Left cardiac atrium (tissue), 4 donors: ENCODE measurements around the gene TCF15. TPM values are rescaled to one million over a fixed set of nuclear protein-coding genes. Genes with fewer than 3 reads are reported as not detected.
A peak's percentile ranks its signal among the peaks of the same experiment; 100 is the strongest.

Source experiments
- ATAC-seq, 2 donors: fragments of 200-7000 bp; cut with Tn5 transposase; one replicate each; pipeline ENCODE4 v1.9.1; 2020; ENCODE audit warnings: mild to moderate bottlenecking in 2 of 2, moderate library complexity in 2 of 2
- DNase-seq: peaks from one replicate; pipeline ENCODE4 v3.0.0-alpha.2; 2020
- intact Hi-C, 2 donors: fragments of 100-400 bp; cut with DNase I; formaldehyde crosslinking; loops; one replicate each; pipeline versions ENCODE4 v1.14.1 to v1.15.1; 2022 to 2023
- total RNA-seq, 2 donors: library from RNA; stranded (reverse); fragmentation: NEBNext Ultra II Directional; extraction: Animal tissue kit (Norgen Biotek cat#: 25700); gene quantifications; one replicate each; pipeline ENCODE4 v1.2.1, GENCODE V29; 2021
- donor health status: DM: no; HTN: yes; CAD: no.
- donor health status: DM: no; HTN: yes; CAD: no; lungs with severe emphysema.
- donor health status: DM: yes; HTN: yes; CAD: no.
- donor health status: Dilated cardiomyopathy.

TCF15 gene
- total RNA-seq, 2 donors from 2014 or later = 7.3 to 10.3 TPM

- ATAC-seq (no peak), DNase-seq (no peak)
- intact Hi-C loops = no loop called here
Measured at GRCh38 chr20:621125-621756, 11.1 kb upstream of the TCF15 start.

- intact Hi-C loops = no loop called here
- ATAC-seq = no peak
- no peak for DNase-seq
Measured at GRCh38 chr20:620246-620645, 10.1 kb upstream of the TCF15 start.

GRCh38 chr20:618980-619379, 8.9 kb upstream of the TCF15 start:
- intact Hi-C loops = no loop called here
- DNase-seq (no peak), ATAC-seq (no peak)

GRCh38 chr20:617934-618690, 8.0 kb upstream of the TCF15 start:
- no peak for ATAC-seq
- intact Hi-C loops = no loop called here
- DNase-seq = no peak

- DNase-seq (no peak), ATAC-seq (no peak)
- intact Hi-C loops = no loop called here
Measured at GRCh38 chr20:615514-615913, 5.4 kb upstream of the TCF15 start.

GRCh38 chr20:611843-612185, 1.7 kb upstream of the TCF15 start:
- DNase-seq (no peak), ATAC-seq (no peak)
- intact Hi-C loops = no loop called here

GRCh38 chr20:611047-611842, 1.1 kb upstream of the TCF15 start:
- DNase-seq = no peak
- intact Hi-C loops = no loop called here
- no peak for ATAC-seq

- ATAC-seq (no peak), DNase-seq (no peak)
- intact Hi-C loops = loop anchor here in 1 of 2 donors (5.0 kb wide), 1 partner anchor 37 kb away; no protein-coding TSS in a partner anchor
Measured at GRCh38 chr20:609371-609964, 641 bp downstream of the TCF15 start.

GRCh38 chr20:608970-609369, 1.1 kb downstream of the TCF15 start:
- DNase-seq = no peak
- ATAC-seq = no peak
- intact Hi-C loops = loop anchor here in 1 of 2 donors (5.0 kb wide), 1 partner anchor 37 kb away; no protein-coding TSS in a partner anchor

GRCh38 chr20:607476-607875, 2.6 kb downstream of the TCF15 start:
- ATAC-seq (no peak), DNase-seq (no peak)
- intact Hi-C loops = loop anchor here in 1 of 2 donors (5.0 kb wide), 1 partner anchor 35 kb away; no protein-coding TSS in a partner anchor

- no peak for ATAC-seq
- intact Hi-C loops = loop anchor here in 1 of 2 donors (5.0 kb wide), 1 partner anchor 33 kb away; no protein-coding TSS in a partner anchor
- no peak for DNase-seq
Measured at GRCh38 chr20:605237-605636, 4.9 kb downstream of the TCF15 start.

GRCh38 chr20:603116-603640, 6.9 kb downstream of the TCF15 start:
- intact Hi-C loops = no loop called here
- ATAC-seq (peak; percentile 27 to 55), DNase-seq (peak; percentile 43)

GRCh38 chr20:602111-602970, 7.8 kb downstream of the TCF15 start:
- intact Hi-C loops = no loop called here
- DNase-seq (peak; percentile 60), ATAC-seq (peak; percentile 62 to 73)

- DNase-seq = no peak
- no peak for ATAC-seq
- intact Hi-C loops = no loop called here
Measured at GRCh38 chr20:600736-601135, 9.4 kb downstream of the TCF15 start.

GRCh38 chr20:600141-600540, 10.0 kb downstream of the TCF15 start:
- DNase-seq (no peak), ATAC-seq (no peak)
- intact Hi-C loops = no loop called here

- no peak for DNase-seq
- no peak for ATAC-seq
- intact Hi-C loops = no loop called here
Measured at GRCh38 chr20:598133-598850, 11.8 kb downstream of the TCF15 start.

GRCh38 chr20:597560-597959, 12.5 kb downstream of the TCF15 start:
- ATAC-seq (no peak), DNase-seq (no peak)
- intact Hi-C loops = no loop called here
